ENCODE results near the gene VPS41. TPM values are rescaled to one million over a fixed set of nuclear protein-coding genes. Genes with fewer than 3 reads are reported as not detected.

The VPS41 gene
- total RNA-seq, 2 donors from 2014 or later: 46.8 to 49.4 TPM

DNA sequence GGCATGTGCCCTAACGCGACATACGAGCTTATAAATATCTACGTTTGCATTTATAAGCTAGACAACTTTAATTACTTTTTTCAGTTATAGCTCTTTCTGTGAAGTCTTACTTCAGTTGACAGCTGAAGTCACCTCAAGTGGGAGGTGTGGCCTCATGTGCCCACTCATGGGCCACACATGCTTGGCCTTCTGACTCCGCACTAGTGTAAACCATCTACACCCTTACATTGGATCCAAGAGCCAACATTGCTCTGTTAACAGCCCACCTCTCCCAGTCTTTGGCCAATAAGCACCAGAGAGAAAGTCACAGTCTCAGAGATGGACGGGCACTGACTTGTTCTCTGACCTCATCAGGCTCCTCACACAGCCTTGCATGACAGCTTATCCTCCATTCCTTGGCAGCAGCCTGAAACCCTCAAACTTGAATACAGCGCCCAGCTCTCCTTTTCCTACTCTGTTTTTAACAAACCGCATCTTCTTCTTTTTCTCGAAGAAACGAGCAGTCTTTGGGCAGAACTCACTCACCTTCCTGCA is 206.9 kb downstream of the VPS41 start:
- intact Hi-C loops (cut with DNase I): no loop called here
- no peak for DNase-seq
- no peak for ATAC-seq

GRCh38 chr7:38700116-38700515 is 208.9 kb downstream of the VPS41 start:
- DNase-seq: no peak
- intact Hi-C loops (cut with DNase I): no loop called here
- ATAC-seq: no peak

- ATAC-seq (no peak), DNase-seq (no peak)
- intact Hi-C loops (cut with DNase I): no loop called here
Observed at GRCh38 chr7:38699471-38699870, 209.5 kb downstream of the VPS41 start.

- no peak for ATAC-seq
- DNase-seq: no peak
- intact Hi-C loops (cut with DNase I): no loop called here
Observed at GRCh38 chr7:38694326-38694725, 214.7 kb downstream of the VPS41 start.

GRCh38 chr7:38686888-38687287 is 222.1 kb downstream of the VPS41 start:
- intact Hi-C loops (cut with DNase I): no loop called here
- DNase-seq: no peak
- ATAC-seq: no peak

GRCh38 chr7:38685851-38686250 is 223.1 kb downstream of the VPS41 start:
- no peak for ATAC-seq
- DNase-seq: no peak
- intact Hi-C loops (cut with DNase I): no loop called here

DNA sequence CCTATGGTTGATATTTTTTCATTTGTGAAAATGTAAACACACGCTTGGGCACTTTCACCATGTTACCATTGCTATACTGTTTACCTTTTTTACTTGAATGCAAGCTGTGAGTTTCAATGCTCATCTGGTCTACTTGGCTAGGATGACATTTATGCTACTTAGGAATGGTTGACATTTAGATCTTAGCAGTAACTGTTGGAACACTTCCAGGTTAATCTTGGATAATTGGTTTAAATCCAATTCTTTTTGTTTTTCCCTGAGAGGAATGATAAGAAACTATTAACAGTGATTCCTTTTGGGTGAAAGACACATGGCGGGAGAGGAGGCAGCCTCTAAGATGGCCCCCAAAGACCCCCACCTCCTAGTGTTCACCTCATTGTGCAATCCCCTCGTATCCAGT is 226.4 kb downstream of the VPS41 start:
- intact Hi-C loops (cut with DNase I): no loop called here

GRCh38 chr7:38681882-38682281 is 227.1 kb downstream of the VPS41 start:
- ATAC-seq: no peak

More for the DNA sequence above, 226.4 kb downstream of the VPS41 start:
- DNase-seq: no peak
- no peak for ATAC-seq

GRCh38 chr7:38679419-38679818 is 229.6 kb downstream of the VPS41 start:
- DNase-seq: no peak
- no peak for ATAC-seq
- intact Hi-C loops (cut with DNase I): no loop called here

More at GRCh38 chr7:38681882-38682281, 227.1 kb downstream of the VPS41 start:
- intact Hi-C loops (cut with DNase I): no loop called here
- no peak for DNase-seq

GRCh38 chr7:38678698-38679054 is 230.3 kb downstream of the VPS41 start:
- ATAC-seq (no peak), DNase-seq (no peak)
- intact Hi-C loops (cut with DNase I): no loop called here

- ATAC-seq (no peak), DNase-seq (no peak)
- intact Hi-C loops (cut with DNase I): no loop called here
Observed at GRCh38 chr7:38677981-38678697, 230.9 kb downstream of the VPS41 start.

- ATAC-seq (no peak), DNase-seq (no peak)
- intact Hi-C loops (cut with DNase I): no loop called here
Observed at GRCh38 chr7:38675494-38676106, 233.4 kb downstream of the VPS41 start.

- no peak for DNase-seq
- ATAC-seq: no peak
- intact Hi-C loops (cut with DNase I): no loop called here
Observed at GRCh38 chr7:38674513-38674912, 234.5 kb downstream of the VPS41 start.

DNA sequence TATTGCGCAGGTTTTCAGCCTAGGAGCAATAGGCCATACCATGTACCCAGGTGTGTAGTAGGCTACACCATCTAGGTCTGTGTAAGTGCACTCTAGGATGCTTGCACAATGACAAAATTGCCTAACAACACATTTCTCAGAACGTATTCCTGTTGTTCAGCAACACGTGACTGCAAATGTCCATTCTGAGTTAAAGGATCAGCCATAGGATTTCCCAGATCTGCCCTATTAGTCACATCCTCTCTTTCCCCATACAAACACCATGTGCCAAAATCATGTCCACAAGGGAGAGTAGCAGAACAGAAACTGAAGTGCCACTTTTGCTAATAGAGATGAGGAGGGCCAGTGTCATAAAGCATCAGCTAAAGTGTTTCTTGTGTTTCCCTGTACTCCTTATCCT is 235.2 kb downstream of the VPS41 start:
- ATAC-seq (peak; percentile 59 to 64), DNase-seq (no peak)
- intact Hi-C loops (cut with DNase I): no loop called here

Other genes with a start within 250 kb of the VPS41 start
- gene POU6F2, start 68.7 kb upstream of the VPS41 start, total RNA-seq: 1 to 10 TPM; 1.0 to 1.1 TPM

All from left cardiac atrium (tissue), 4 donors.